ENCODE measurements around the gene KCNIP4. TPM values are rescaled to one million over a fixed set of nuclear protein-coding genes. Genes with fewer than 3 reads are reported as not detected.
A peak's percentile ranks its signal among the peaks of the same experiment; 100 is the strongest.

Gene KCNIP4
- total RNA-seq, 1 donor from 2014 or later = not detected

- Histone ChIP-seq H3K4me3 (no peak overlapping the region), H3K4me1 (no peaks in the 10 kb centered on the region), H3K9me3 (replicated peaks) (peaks cover 16% of the 10 kb centered on the region), H3K27me3 (ENCODE audit: low read depth) (no peaks in the 10 kb centered on the region), H3K36me3 (no peaks in the 10 kb centered on the region), H3K27ac (replicated peaks) (no peak overlapping the region)
- no peak for DNase-seq
- intact Hi-C loops (cut with micrococcal nuclease) = no loop called here
- TF ChIP-seq CTCF (IDR thresholded peaks at IDR 0.05; ENCODE audit: borderline replicate concordance) = no peak
These were observed 112.9 kb downstream of the KCNIP4 start for GRCh38 chr4:21835712-21836111.

GRCh38 chr4:21830272-21830671 lies 118.3 kb downstream of the KCNIP4 start:
- no peak for TF ChIP-seq CTCF (IDR thresholded peaks at IDR 0.05; ENCODE audit: borderline replicate concordance)
- no peaks in the 10 kb centered on the region for H3K27me3 ChIP-seq (ENCODE audit: low read depth)
- peaks cover 22% of the 10 kb centered on the region for H3K9me3 ChIP-seq (replicated peaks)
- intact Hi-C loops (cut with micrococcal nuclease) = no loop called here
- no peak overlapping the region for H3K4me3 ChIP-seq
- H3K27ac ChIP-seq (replicated peaks) = no peak overlapping the region
- no peaks in the 10 kb centered on the region for H3K36me3 ChIP-seq
- no peak for DNase-seq
- H3K4me1 ChIP-seq = no peaks in the 10 kb centered on the region

- intact Hi-C loops (cut with micrococcal nuclease) = no loop called here
- Histone ChIP-seq H3K36me3 (no peaks in the 10 kb centered on the region), H3K4me1 (no peaks in the 10 kb centered on the region), H3K27ac (replicated peaks) (no peak overlapping the region), H3K27me3 (ENCODE audit: low read depth) (no peaks in the 10 kb centered on the region), H3K4me3 (no peak overlapping the region), H3K9me3 (replicated peaks) (peaks cover 22% of the 10 kb centered on the region)
- no peak for DNase-seq
- no peak for TF ChIP-seq CTCF (IDR thresholded peaks at IDR 0.05; ENCODE audit: borderline replicate concordance)
These were observed 121.0 kb downstream of the KCNIP4 start for GRCh38 chr4:21827575-21827974.

- TF ChIP-seq CTCF (IDR thresholded peaks at IDR 0.05; ENCODE audit: borderline replicate concordance) = no peak
- H3K9me3 ChIP-seq (replicated peaks) = peaks cover 9% of the 10 kb centered on the region
- H3K36me3 ChIP-seq = no peaks in the 10 kb centered on the region
- intact Hi-C loops (cut with micrococcal nuclease) = no loop called here
- no peak for DNase-seq
- no peaks in the 10 kb centered on the region for H3K4me1 ChIP-seq
- no peaks in the 10 kb centered on the region for H3K27me3 ChIP-seq (ENCODE audit: low read depth)
- no peak overlapping the region for H3K4me3 ChIP-seq
- no peak overlapping the region for H3K27ac ChIP-seq (replicated peaks)
These were observed 122.5 kb downstream of the KCNIP4 start for GRCh38 chr4:21826071-21826470.

GRCh38 chr4:21819086-21819485 lies 129.5 kb downstream of the KCNIP4 start:
- intact Hi-C loops (cut with micrococcal nuclease) = no loop called here

More at GRCh38 chr4:21819086-21819485, 129.5 kb downstream of the KCNIP4 start:
- Histone ChIP-seq H3K4me1 (no peaks in the 10 kb centered on the region), H3K4me3 (no peak overlapping the region), H3K27me3 (ENCODE audit: low read depth) (no peaks in the 10 kb centered on the region), H3K36me3 (no peaks in the 10 kb centered on the region), H3K27ac (replicated peaks) (no peak overlapping the region), H3K9me3 (replicated peaks) (peaks cover 32% of the 10 kb centered on the region)
- TF ChIP-seq CTCF (IDR thresholded peaks at IDR 0.05; ENCODE audit: borderline replicate concordance) = no peak
- peak; percentile 25 for DNase-seq

Data from left ventricle myocardium inferior (tissue), 1 donor.